Measurements from ENCODE around the gene PGBD2. TPM values are rescaled to one million over a fixed set of nuclear protein-coding genes. Genes with fewer than 3 reads are reported as not detected.

PGBD2 gene
- total and polyA plus RNA-seq, 2 of the 13 experiments (the other 11 are each of a cell fraction or from before 2014, with no cell fraction given), result 6.0 to 7.4 TPM

- TF ChIP-seq MLXIP (CRISPR knock-in tag; IDR thresholded peaks at IDR 0.05; ENCODE audit: borderline replicate concordance) (no peak), PRDM15 (CRISPR knock-in tag; IDR thresholded peaks at IDR 0.05) (no peak), KLF11 (CRISPR knock-in tag; IDR thresholded peaks at IDR 0.05) (no peak), ZNF782 (CRISPR knock-in tag; IDR thresholded peaks at IDR 0.05; ENCODE audit: borderline replicate concordance) (peak; percentile 40; the same call in 1 of the 2 replicates), AHR (CRISPR knock-in tag; IDR thresholded peaks at IDR 0.05) (peak; percentile 58; the same call in 1 of the 2 replicates), BCL3 (CRISPR knock-in tag; IDR thresholded peaks at IDR 0.05) (peak; percentile 58; the same call in 1 of the 2 replicates), ZNF296 (CRISPR knock-in tag; conservative IDR thresholded peaks at IDR 0.05) (no peak; the same call in 1 of the 2 replicates), EP300 (IDR thresholded peaks at IDR 0.05; ENCODE audit: low read depth in 2 of 2, low read length in 2 of 2) (no peak), EP300 (CRISPR knock-in tag; IDR thresholded peaks at IDR 0.05; ENCODE audit: borderline replicate concordance) (no peak), GTF3A (CRISPR knock-in tag; conservative IDR thresholded peaks at IDR 0.05) (no peak), MYPOP (CRISPR knock-in tag; IDR thresholded peaks at IDR 0.05) (peak; percentile 93), IKZF4 (CRISPR knock-in tag; IDR thresholded peaks at IDR 0.05; ENCODE audit: borderline replicate concordance, low read depth, not compliant biosample characterization) (peak; percentile 22), ONECUT2 (CRISPR knock-in tag; IDR thresholded peaks at IDR 0.05) (no peak), REST (IDR thresholded peaks at IDR 0.05; ENCODE audit: borderline replicate concordance in 1 of 2, low read depth in 1 of 2, low read length in 2 of 2) (peak in 1 of 2 experiments; percentile 6; a peak in 1 of 4 replicates)
Measured at GRCh38 chr1:248862998-248863881, 42.8 kb upstream of the PGBD2 start (continued).

Data from HepG2 (cell line).